Brain microvascular endothelial cell (primary cell): Measurements from ENCODE around the gene SLC35B2.

ENCODE experiments used
- DNase-seq: peaks from one replicate; pipeline ENCODE4 v3.0.0-alpha.2; 2020
- H3K27ac ChIP-seq: fragments of 250-450 bp; sonication (Bioruptor Pico); 2 replicates; pipeline ENCODE4 v1.5.1; 2020; ENCODE audit warnings: mild to moderate bottlenecking, moderate library complexity
- H3K27me3 ChIP-seq: fragments of 250-450 bp; sonication (Bioruptor Pico); replicated peaks from 2 replicates; pipeline ENCODE4 v1.5.1; 2020; ENCODE audit warnings: mild to moderate bottlenecking
- H3K36me3 ChIP-seq: fragments of 250-450 bp; sonication (Bioruptor Pico); replicated peaks from 2 replicates; pipeline ENCODE4 v1.5.1; 2020; ENCODE audit warnings: mild to moderate bottlenecking
- H3K4me3 ChIP-seq: 2 replicates; pipeline ENCODE4 v1.5.1; 2011; ENCODE audit warnings: low read depth, mild to moderate bottlenecking, control low read depth, low read length, moderate library complexity
- in situ Hi-C: cut with HindIII; loops from 2 replicates; pipeline ENCODE4 v1.10.0; 2017; ENCODE audit warnings: low sequenced_read_pairs, low pct_ligation_motif_present
- TF ChIP-seq, protein P1 (sequence below): IDR thresholded peaks from 2 replicates; pipeline ENCODE4 v1.5.1; 2011; ENCODE audit warnings: low read depth, mild to moderate bottlenecking, moderate library complexity, low read length, control low read depth, inconsistent platforms; ENCODE audit errors: missing control alignments

SLC35B2 gene

DNA sequence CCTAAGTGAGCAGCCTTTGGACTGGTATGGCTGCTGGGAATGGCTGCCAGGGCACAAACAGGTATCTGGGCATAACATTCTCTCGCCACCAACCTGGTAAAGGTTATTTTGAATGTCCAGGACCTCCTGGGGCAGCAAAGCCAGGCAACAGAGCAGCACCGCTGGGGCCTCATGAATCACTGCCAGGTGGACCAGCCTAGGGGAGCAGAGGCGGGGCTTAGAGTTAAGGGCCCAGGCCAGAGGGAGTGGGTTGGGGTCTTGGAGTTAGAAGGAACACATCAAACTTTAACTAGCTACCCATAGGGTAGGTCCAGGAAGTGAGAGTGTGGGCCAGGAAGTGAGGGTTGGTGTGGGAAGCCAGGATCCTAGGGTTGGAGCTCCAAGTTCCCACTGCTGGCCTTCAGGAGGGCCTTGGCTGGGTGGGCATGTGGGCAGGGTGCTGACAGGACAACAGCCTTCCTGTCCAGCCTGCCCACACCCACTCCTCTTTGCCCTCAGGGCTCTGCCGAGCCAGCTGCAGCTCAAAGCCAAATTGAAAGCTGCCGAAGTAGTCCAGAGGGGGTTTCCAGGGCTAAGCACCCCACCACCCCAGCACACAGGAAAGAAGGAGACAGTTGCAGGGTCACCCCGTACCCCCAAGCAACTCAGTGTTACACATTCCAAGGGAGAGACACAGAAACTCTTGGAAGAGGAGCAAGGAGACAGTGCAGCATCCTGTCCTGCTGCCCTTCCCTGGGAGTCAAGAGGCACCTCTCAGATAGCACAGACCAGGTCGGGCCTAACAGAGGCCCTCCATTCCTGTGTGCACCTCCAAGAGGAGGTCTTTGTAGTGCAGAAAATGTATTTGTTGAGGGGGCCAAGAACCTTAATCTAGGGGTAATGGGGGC lies 5.4 kb upstream of the SLC35B2 start:
- Histone ChIP-seq H3K27me3 (no peaks in the 10 kb centered on the region), H3K4me3 (peak overlapping the region; percentile 3), H3K36me3 (peaks cover 8% of the 10 kb centered on the region), H3K27ac (no peak overlapping the region)
- TF ChIP-seq, protein P1, sequence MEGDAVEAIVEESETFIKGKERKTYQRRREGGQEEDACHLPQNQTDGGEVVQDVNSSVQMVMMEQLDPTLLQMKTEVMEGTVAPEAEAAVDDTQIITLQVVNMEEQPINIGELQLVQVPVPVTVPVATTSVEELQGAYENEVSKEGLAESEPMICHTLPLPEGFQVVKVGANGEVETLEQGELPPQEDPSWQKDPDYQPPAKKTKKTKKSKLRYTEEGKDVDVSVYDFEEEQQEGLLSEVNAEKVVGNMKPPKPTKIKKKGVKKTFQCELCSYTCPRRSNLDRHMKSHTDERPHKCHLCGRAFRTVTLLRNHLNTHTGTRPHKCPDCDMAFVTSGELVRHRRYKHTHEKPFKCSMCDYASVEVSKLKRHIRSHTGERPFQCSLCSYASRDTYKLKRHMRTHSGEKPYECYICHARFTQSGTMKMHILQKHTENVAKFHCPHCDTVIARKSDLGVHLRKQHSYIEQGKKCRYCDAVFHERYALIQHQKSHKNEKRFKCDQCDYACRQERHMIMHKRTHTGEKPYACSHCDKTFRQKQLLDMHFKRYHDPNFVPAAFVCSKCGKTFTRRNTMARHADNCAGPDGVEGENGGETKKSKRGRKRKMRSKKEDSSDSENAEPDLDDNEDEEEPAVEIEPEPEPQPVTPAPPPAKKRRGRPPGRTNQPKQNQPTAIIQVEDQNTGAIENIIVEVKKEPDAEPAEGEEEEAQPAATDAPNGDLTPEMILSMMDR = no peak
- DNase-seq = no peak
- in situ Hi-C loops = no loop called here

DNA sequence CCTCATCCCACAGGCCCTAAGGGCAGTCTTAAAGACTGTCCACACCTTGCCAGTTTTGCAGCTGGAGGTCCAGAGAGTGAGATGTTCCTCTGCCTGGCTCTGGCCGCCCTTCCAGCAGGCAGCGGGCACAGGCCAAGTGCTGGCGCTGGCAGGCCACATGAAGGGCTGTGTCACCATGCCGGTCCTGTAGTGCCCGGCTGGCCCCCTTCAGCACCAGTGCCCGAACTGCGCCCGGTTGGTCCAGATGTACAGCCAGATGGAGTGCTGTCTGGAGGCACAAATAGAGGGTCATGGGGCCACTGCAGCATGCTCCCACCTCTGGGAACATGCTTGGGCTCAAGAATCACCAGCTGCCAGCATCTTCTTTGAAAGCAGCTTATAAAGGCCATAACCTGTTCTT lies 4.3 kb upstream of the SLC35B2 start:
- TF ChIP-seq, protein P1 = no peak
- H3K27ac ChIP-seq = no peak overlapping the region
- no peak for DNase-seq
- no peak overlapping the region for H3K4me3 ChIP-seq
- peaks cover 8% of the 10 kb centered on the region for H3K36me3 ChIP-seq
- in situ Hi-C loops = no loop called here
- no peaks in the 10 kb centered on the region for H3K27me3 ChIP-seq

DNA sequence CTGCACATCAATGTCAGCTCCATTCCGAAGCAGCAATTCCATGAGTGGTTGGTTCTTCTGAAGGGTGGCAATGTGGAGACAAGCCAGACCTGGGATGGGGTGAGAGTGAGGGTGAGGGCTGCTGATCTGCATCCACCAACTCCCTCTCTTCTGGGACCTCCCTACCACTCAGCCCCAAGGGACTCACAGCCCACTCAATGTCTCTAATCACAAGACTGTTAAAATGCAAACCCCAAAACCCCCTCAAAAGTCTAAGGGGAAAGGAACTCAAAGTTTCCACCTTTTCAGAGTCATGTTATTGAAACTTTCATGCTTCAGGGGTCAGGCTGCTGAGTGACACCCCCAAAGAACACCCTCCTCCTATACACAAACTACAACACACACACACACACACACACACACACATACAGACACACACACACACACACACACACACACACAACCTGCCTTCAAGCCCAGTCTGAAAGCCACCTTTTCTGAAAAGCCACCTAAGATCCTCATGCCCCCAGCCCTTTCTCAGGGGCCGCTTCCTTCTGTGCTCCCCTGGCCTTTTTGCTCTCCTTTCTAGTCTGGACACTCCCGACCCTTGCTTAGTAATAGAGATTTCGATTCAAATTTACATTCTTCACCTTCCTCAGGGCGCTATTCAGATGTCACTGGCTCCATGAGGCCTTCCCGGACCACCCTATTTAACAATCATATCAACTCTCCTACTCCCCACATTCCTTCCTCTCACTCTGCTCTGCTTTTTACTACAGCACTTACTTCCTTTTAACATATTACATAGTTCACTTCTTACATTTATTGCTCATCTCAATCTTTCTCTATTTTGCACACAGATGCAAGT lies 3.3 kb upstream of the SLC35B2 start:
- in situ Hi-C loops = no loop called here
- TF ChIP-seq, protein P1 = no peak

DNA sequence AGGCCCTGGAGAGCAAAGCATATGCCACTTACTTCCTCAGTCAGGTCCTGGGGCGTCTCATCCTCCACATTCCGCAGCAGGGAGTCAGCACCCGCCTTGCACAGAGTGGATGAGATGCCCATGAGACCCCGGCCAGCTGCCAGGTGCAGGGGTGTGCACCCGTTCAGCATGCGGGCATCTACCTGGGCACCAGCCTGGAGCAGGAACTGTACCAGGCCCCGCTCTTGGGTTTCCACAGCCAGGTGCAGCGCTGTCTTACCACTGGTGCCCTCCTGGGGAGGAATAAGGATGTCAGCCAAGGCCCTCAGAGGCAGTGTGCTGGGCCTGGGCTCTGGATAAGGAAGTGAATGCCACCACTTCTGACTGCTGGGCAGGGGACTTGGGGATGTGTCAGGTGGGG lies 2.7 kb upstream of the SLC35B2 start:
- Histone ChIP-seq H3K27me3 (no peaks in the 10 kb centered on the region), H3K27ac (no peak overlapping the region), H3K4me3 (no peak overlapping the region), H3K36me3 (peaks cover 12% of the 10 kb centered on the region)
- TF ChIP-seq, protein P1 = no peak
- DNase-seq = no peak
- in situ Hi-C loops = no loop called here

More for the DNA sequence above, 3.3 kb upstream of the SLC35B2 start:
- Histone ChIP-seq H3K27me3 (no peaks in the 10 kb centered on the region), H3K27ac (no peak overlapping the region), H3K36me3 (peaks cover 8% of the 10 kb centered on the region), H3K4me3 (no peak overlapping the region)
- DNase-seq = no peak

DNA sequence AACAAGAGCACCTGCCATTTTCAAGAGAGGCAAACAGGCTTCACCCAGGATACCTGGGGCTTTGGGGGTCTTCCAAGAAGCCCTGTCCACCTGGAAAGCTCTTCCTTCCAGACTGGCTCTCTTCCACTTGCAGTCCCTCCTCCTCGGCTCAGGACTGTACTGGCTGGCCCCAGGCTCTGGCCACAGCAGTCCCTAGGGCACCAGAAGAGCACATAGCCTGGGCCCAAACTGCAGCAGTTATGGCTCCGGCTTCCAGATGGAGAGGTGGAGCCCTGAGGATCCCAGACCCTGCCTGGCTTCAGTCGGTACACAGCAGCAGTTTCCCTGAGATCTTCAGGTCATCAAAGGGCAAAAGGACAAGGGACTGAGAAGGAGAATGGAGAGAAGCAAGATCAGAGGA lies 1.6 kb upstream of the SLC35B2 start:
- TF ChIP-seq, protein P1 = no peak
- Histone ChIP-seq H3K36me3 (peaks cover 23% of the 10 kb centered on the region), H3K27ac (no peak overlapping the region), H3K27me3 (no peaks in the 10 kb centered on the region), H3K4me3 (no peak overlapping the region)
- no peak for DNase-seq
- in situ Hi-C loops = no loop called here
